ENCODE data around the gene TMX2.

- TF ChIP-seq CTCF (IDR thresholded peaks at IDR 0.05; ENCODE audit: low read length): no peak
- no peak for TF ChIP-seq EZH2 (IDR thresholded peaks at IDR 0.05; ENCODE audit: borderline replicate concordance, low read length)
Observed at GRCh38 chr11:57776031-57776521, 63.7 kb downstream of the TMX2 start.

Data from OCI-LY1 (cell line).